SK-N-SH (cell line): ENCODE measurements around the gene TLNRD1. TPM values are rescaled to one million over a fixed set of nuclear protein-coding genes. Genes with fewer than 3 reads are reported as not detected.

ENCODE experiments used
- CTCF ChIA-PET: fragments of 300-600, 350-600 bp; formaldehyde crosslinking; extraction: SDS; loops from one replicate; lab custom pipeline; 2021; lab: Yijun Ruan, JAX
- POLR2A ChIA-PET: fragments of 350-600 bp; sonication (Branson Sonifier 250); formaldehyde crosslinking; extraction: SDS; loops from one replicate; lab custom pipeline; 2020; ENCODE audit warnings: antibody characterized with exemption, inconsistent platforms; lab: Yijun Ruan, JAX
- DNase-seq: peaks from one replicate; pipeline ENCODE4 v3.0.0; 2012
- H2AFZ ChIP-seq: fragments of 200-600 bp; sonication (generic); 2 replicates; pipeline ENCODE4 v1.8.1; 2016; ENCODE audit warnings: antibody characterized with exemption, mild to moderate bottlenecking, low read depth
- H3F3A ChIP-seq: fragments of 200-600 bp; sonication (generic); replicated peaks from 2 replicates; pipeline ENCODE3; 2016; ENCODE audit warnings: antibody characterized with exemption, mild to moderate bottlenecking; ENCODE audit not compliant: insufficient read depth
- H3K27ac ChIP-seq, 2 experiments: fragments of 200-500 bp in 1 of 2; fragments of 200-600 bp in 1 of 2; sonication (Bioruptor generic) in 1 of 2; sonication (generic), shearing (Covaris generic) in 1 of 2; 2 replicates each; pipeline versions ENCODE4 v1.5.1 to v1.6.1; 2014 to 2016; ENCODE audit warnings: low read depth in 2 of 2, inconsistent platforms in 1 of 2, low read length in 1 of 2, mild to moderate bottlenecking in 1 of 2, mixed read lengths in 1 of 2
- H3K27me3 ChIP-seq: fragments of 200-600 bp; sonication (generic), shearing (Covaris generic); 2 replicates; pipeline ENCODE4 v1.6.1; 2016; ENCODE audit warnings: mixed run types; ENCODE audit not compliant: insufficient read depth
- H3K36me3 ChIP-seq, 2 experiments: fragments of 200-500 bp in 1 of 2; fragments of 200-600 bp in 1 of 2; sonication (Bioruptor generic) in 1 of 2; sonication (generic) in 1 of 2; replicated peaks in 1 of 2; 2 replicates each; pipeline versions ENCODE3 to v1.5.1; 2014 to 2016; ENCODE audit warnings: low read length in 1 of 2, mild to moderate bottlenecking in 1 of 2; ENCODE audit not compliant: insufficient read depth in 2 of 2, control insufficient read depth in 1 of 2
- H3K4me1 ChIP-seq, 2 experiments: fragments of 200-500 bp in 1 of 2; fragments of 200-600 bp in 1 of 2; sonication (Bioruptor generic) in 1 of 2; sonication (generic), shearing (Covaris generic) in 1 of 2; 2 replicates each; pipeline versions ENCODE4 v1.5.1 to v1.6.1; 2014 to 2016; ENCODE audit warnings: low read depth in 1 of 2, low read length in 1 of 2, mixed run types in 1 of 2; ENCODE audit not compliant: insufficient read depth in 2 of 2, control insufficient read depth in 1 of 2
- H3K4me2 ChIP-seq: fragments of 200-600 bp; sonication (generic), shearing (Covaris generic); 2 replicates; pipeline ENCODE4 v1.6.1; 2017; ENCODE audit warnings: mixed run types
- H3K4me3 ChIP-seq, 2 experiments: fragments of 200-500 bp in 1 of 2; fragments of 200-600 bp in 1 of 2; sonication (Bioruptor generic) in 1 of 2; sonication (generic), shearing (Covaris generic) in 1 of 2; 2 replicates each; pipeline versions ENCODE4 v1.5.1 to v1.8.1; 2014 to 2016; ENCODE audit warnings: low read depth in 2 of 2, inconsistent platforms in 1 of 2, low read length in 1 of 2, mild to moderate bottlenecking in 1 of 2, mixed read lengths in 1 of 2, moderate library complexity in 1 of 2
- H3K79me2 ChIP-seq: fragments of 200-600 bp; sonication (generic); 2 replicates; pipeline ENCODE4 v1.8.1; 2017; ENCODE audit warnings: mild to moderate bottlenecking; ENCODE audit not compliant: insufficient read depth
- H3K9ac ChIP-seq: fragments of 200-600 bp; sonication (generic); 2 replicates; pipeline ENCODE4 v1.6.1; 2017; ENCODE audit warnings: mixed run types
- H3K9me2 ChIP-seq: fragments of 200-600 bp; sonication (generic); 2 replicates; pipeline ENCODE4 v1.6.1; 2017; ENCODE audit warnings: mixed run types
- H3K9me3 ChIP-seq: fragments of 200-600 bp; sonication (generic); 2 replicates; pipeline ENCODE4 v1.6.1; 2017; ENCODE audit warnings: mixed run types, mild to moderate bottlenecking, moderate library complexity
- H4K20me1 ChIP-seq: fragments of 200-600 bp; sonication (generic); 2 replicates; pipeline ENCODE4 v1.6.1; 2017; ENCODE audit warnings: mild to moderate bottlenecking, mixed run types; ENCODE audit not compliant: insufficient read depth
- ELF1 ChIP-seq: IDR thresholded peaks from 2 replicates; pipeline ENCODE4 v1.4.0; 2012
- FOXM1 ChIP-seq: IDR thresholded peaks from 2 replicates; pipeline ENCODE4 v1.4.0; 2012; ENCODE audit warnings: low read depth, mild to moderate bottlenecking
- GABPA ChIP-seq: IDR thresholded peaks from 2 replicates; pipeline ENCODE4 v1.4.0; 2012; ENCODE audit warnings: low read depth, mild to moderate bottlenecking
- GATA2 ChIP-seq: sonication (generic); formaldehyde crosslinking; IDR thresholded peaks from 2 replicates; pipeline ENCODE4 v1.5.0; 2020; ENCODE audit warnings: mild to moderate bottlenecking, missing genetic modification reagents
- JUND ChIP-seq: IDR thresholded peaks from 2 replicates; pipeline ENCODE4 v1.4.0; 2012
- MEF2A ChIP-seq: IDR thresholded peaks from 2 replicates; pipeline ENCODE4 v1.4.0; 2012; ENCODE audit warnings: low read depth, borderline replicate concordance
- MXI1 ChIP-seq: IDR thresholded peaks from 2 replicates; pipeline ENCODE4 v1.6.1; 2012; ENCODE audit warnings: mild to moderate bottlenecking, low read depth, low read length, improper control_type of control experiment
- NRF1 ChIP-seq: IDR thresholded peaks from 2 replicates; pipeline ENCODE4 v1.6.1; 2012; ENCODE audit warnings: low read depth, mild to moderate bottlenecking, low read length
- POLR2AphosphoS5 ChIP-seq: IDR thresholded peaks from 2 replicates; pipeline ENCODE4 v1.6.1; 2012; ENCODE audit warnings: low read depth, low read length
- SIN3A ChIP-seq: IDR thresholded peaks from 2 replicates; pipeline ENCODE4 v1.6.1; 2012; ENCODE audit warnings: low read depth, mild to moderate bottlenecking, low read length, moderate library complexity, borderline replicate concordance
- TAF1 ChIP-seq: IDR thresholded peaks from 2 replicates; pipeline ENCODE4 v1.6.1; 2012; ENCODE audit warnings: low read depth, mild to moderate bottlenecking, low read length, moderate library complexity, borderline replicate concordance
- TCF12 ChIP-seq: IDR thresholded peaks from 2 replicates; pipeline ENCODE4 v1.4.0; 2012
- TEAD4 ChIP-seq: IDR thresholded peaks from 2 replicates; pipeline ENCODE4 v1.4.0; 2012; ENCODE audit warnings: mild to moderate bottlenecking, borderline replicate concordance; ENCODE audit not compliant: insufficient read depth
- USF1 ChIP-seq: IDR thresholded peaks from 2 replicates; pipeline ENCODE4 v1.4.0; 2012; ENCODE audit warnings: low read depth, borderline replicate concordance
- YY1 ChIP-seq: IDR thresholded peaks from 2 replicates; pipeline ENCODE4 v1.4.0; 2012; ENCODE audit warnings: low read depth, mild to moderate bottlenecking
- ZBTB33 ChIP-seq: IDR thresholded peaks from 2 replicates; pipeline ENCODE4 v1.4.0; 2012; ENCODE audit warnings: low read depth, borderline replicate concordance
- WGBS: methylation state at CpG from one replicate; pipeline ENCODE4 v1.1.6; 2017; ENCODE audit warnings: low lambda C conversion rate; 5-methylcytosine and 5-hydroxymethylcytosine counted together
- polyA plus RNA-seq, 3 experiments: library from polyadenylated mRNA; depleted of rRNA; stranded (reverse); fragments of >200 nt; gene quantifications; 2 replicates each; pipeline ENCODE4 v1.2.3, GENCODE V29; 2012
- TF ChIP-seq, protein P1 (sequence below): IDR thresholded peaks from 2 replicates; pipeline ENCODE4 v1.6.1; 2012; ENCODE audit warnings: mild to moderate bottlenecking, low read depth, low read length, moderate library complexity
- TF ChIP-seq, protein P2 (sequence below): IDR thresholded peaks from 2 replicates; pipeline ENCODE4; 2012

The TLNRD1 gene
- polyA plus RNA-seq, 1 of the 3 experiments (the other 2 are of a cell fraction): 5.0 TPM

- 4% methylated on average over 27 of the region's 63 CpGs for WGBS
- no peaks in the 10 kb centered on the region for H3K36me3 ChIP-seq
- POLR2A ChIA-PET: interaction anchor here (1.4 to 1.6 kb wide), 2 partner anchors 11 to 12 kb away, joined by 3 to 8 read pairs; partner anchors contain the start of gene TLNRD1
- H2AFZ ChIP-seq: peak within 1 kb of the TSS; percentile 96
- peak within 1 kb of the TSS; percentile 75 to 77 for H3K27ac ChIP-seq
- peak within 1 kb of the TSS; percentile 95 for H3K4me2 ChIP-seq
- H3K27me3 ChIP-seq: no peaks in the 10 kb centered on the region
- DNase-seq: peak; percentile 99
- H4K20me1 ChIP-seq: peaks cover 10% of the 10 kb centered on the region
- peak within 1 kb of the TSS; percentile 61 to 96 for H3K4me3 ChIP-seq
- TF ChIP-seq SIN3A (peak; percentile 74; the same call in 1 of the 2 replicates), NRF1 (peak; percentile 84), POLR2AphosphoS5 (peak; percentile 95), TAF1 (peak; percentile 91), YY1 (peak; percentile 92), FOXM1 (no peak), JUND (no peak), ELF1 (0 out of 2 replicates have a peak, but pooled peaks have one; percentile 12), MXI1 (peak; percentile 61; the same call in 1 of the 2 replicates)
- H3K4me1 ChIP-seq: peaks cover 0 to 12% of the 10 kb centered on the region in 2 experiments; a peak in 2 of 4 replicates
- H3K9ac ChIP-seq: peak within 1 kb of the TSS; percentile 78
- H3K79me2 ChIP-seq: peaks cover 47% of the 10 kb centered on the region
- no peaks in the 10 kb centered on the region for H3K9me3 ChIP-seq
- CTCF ChIA-PET: interaction anchor here (0.6 to 9.0 kb wide), 6 partner anchors 13 to 1609 kb away, joined by 3 to 52 read pairs (median 4); partner anchors contain the start of gene CEMIP
- no peaks in the 10 kb centered on the region for H3K9me2 ChIP-seq
- no peaks in the 10 kb centered on the region for H3F3A ChIP-seq
Measured at GRCh38 chr15:80989518-80990478, 10.9 kb upstream of the TLNRD1 start, which contains the start of gene MESD. Gene MESD, minus strand, starts transcription at chr15:80989819. Its CDS starts 28 bp downstream, at chr15:80989791.

GRCh38 chr15:80990955-80991354 lies 9.8 kb upstream of the TLNRD1 start:
- no peak overlapping the region for H3K4me3 ChIP-seq
- H3K79me2 ChIP-seq: peaks cover 36% of the 10 kb centered on the region
- DNase-seq: no peak
- ChIA-PET CTCF (interaction anchor here (0.6 to 1.7 kb wide), 6 partner anchors 14 to 1610 kb away, joined by 3 to 6 read pairs (median 4); no protein-coding TSS in a partner anchor), POLR2A (interaction anchor here (1.4 to 1.6 kb wide), 2 partner anchors 10 to 11 kb away, joined by 3 to 8 read pairs; partner anchors contain the start of gene TLNRD1)
- no peaks in the 10 kb centered on the region for H3F3A ChIP-seq
- no peaks in the 10 kb centered on the region for H3K9me3 ChIP-seq
- H3K27me3 ChIP-seq: no peaks in the 10 kb centered on the region
- no peak overlapping the region; the same call in 1 of the 2 replicates for H2AFZ ChIP-seq
- H3K27ac ChIP-seq: no peak overlapping the region
- H3K36me3 ChIP-seq: no peaks in the 10 kb centered on the region
- 55% methylated on average over 1 of the region's 1 CpG for WGBS
- no peaks in the 10 kb centered on the region for H3K9me2 ChIP-seq
- no peak overlapping the region for H3K4me2 ChIP-seq
- H4K20me1 ChIP-seq: 0 out of 2 replicates have a peak, but pooled peaks cover 3% of the 10 kb centered on the region
- H3K4me1 ChIP-seq: peaks cover 0 to 11% of the 10 kb centered on the region in 2 experiments; a peak in 2 of 4 replicates
- no peak overlapping the region for H3K9ac ChIP-seq
- TF ChIP-seq YY1: no peak
- TF ChIP-seq, protein P1, sequence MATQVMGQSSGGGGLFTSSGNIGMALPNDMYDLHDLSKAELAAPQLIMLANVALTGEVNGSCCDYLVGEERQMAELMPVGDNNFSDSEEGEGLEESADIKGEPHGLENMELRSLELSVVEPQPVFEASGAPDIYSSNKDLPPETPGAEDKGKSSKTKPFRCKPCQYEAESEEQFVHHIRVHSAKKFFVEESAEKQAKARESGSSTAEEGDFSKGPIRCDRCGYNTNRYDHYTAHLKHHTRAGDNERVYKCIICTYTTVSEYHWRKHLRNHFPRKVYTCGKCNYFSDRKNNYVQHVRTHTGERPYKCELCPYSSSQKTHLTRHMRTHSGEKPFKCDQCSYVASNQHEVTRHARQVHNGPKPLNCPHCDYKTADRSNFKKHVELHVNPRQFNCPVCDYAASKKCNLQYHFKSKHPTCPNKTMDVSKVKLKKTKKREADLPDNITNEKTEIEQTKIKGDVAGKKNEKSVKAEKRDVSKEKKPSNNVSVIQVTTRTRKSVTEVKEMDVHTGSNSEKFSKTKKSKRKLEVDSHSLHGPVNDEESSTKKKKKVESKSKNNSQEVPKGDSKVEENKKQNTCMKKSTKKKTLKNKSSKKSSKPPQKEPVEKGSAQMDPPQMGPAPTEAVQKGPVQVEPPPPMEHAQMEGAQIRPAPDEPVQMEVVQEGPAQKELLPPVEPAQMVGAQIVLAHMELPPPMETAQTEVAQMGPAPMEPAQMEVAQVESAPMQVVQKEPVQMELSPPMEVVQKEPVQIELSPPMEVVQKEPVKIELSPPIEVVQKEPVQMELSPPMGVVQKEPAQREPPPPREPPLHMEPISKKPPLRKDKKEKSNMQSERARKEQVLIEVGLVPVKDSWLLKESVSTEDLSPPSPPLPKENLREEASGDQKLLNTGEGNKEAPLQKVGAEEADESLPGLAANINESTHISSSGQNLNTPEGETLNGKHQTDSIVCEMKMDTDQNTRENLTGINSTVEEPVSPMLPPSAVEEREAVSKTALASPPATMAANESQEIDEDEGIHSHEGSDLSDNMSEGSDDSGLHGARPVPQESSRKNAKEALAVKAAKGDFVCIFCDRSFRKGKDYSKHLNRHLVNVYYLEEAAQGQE: no peak
- TF ChIP-seq, protein P2, sequence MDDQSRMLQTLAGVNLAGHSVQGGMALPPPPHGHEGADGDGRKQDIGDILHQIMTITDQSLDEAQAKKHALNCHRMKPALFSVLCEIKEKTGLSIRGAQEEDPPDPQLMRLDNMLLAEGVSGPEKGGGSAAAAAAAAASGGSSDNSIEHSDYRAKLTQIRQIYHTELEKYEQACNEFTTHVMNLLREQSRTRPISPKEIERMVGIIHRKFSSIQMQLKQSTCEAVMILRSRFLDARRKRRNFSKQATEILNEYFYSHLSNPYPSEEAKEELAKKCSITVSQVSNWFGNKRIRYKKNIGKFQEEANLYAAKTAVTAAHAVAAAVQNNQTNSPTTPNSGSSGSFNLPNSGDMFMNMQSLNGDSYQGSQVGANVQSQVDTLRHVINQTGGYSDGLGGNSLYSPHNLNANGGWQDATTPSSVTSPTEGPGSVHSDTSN: no peak
- no peak for TF ChIP-seq GABPA
- TF ChIP-seq JUND: no peak
- TF ChIP-seq USF1: no peak
- TF ChIP-seq GATA2: no peak
- no peak for TF ChIP-seq TCF12
- TF ChIP-seq TAF1: no peak
- no peak for TF ChIP-seq SIN3A
- no peak for TF ChIP-seq MEF2A
- TF ChIP-seq ZBTB33: no peak
- TF ChIP-seq TEAD4: no peak
